H1 (cell line): ENCODE results near the gene NRN1L. TPM values are rescaled to one million over a fixed set of nuclear protein-coding genes. Genes with fewer than 3 reads are reported as not detected.

Experiments
- BACH1 ChIP-seq: IDR thresholded peaks from 2 replicates; pipeline ENCODE4 v1.6.1; 2012; ENCODE audit warnings: low read length, improper control_type of control experiment
- GTF2F1 ChIP-seq: IDR thresholded peaks from 2 replicates; pipeline ENCODE4 v1.6.1; 2012; ENCODE audit warnings: low read depth, low read length, improper control_type of control experiment, borderline replicate concordance
- polyA plus RNA-seq, 7 experiments: library from polyadenylated mRNA; depleted of rRNA in 3 of 7; stranded (reverse) in 5 of 7; unstranded in 2 of 7; fragments of >200 nt in 5 of 7; fragments of 200-250 nt in 2 of 7; gene quantifications; 1 replicate in 5 of 7; 2 replicates in 1 of 7; 4 replicates in 1 of 7; pipeline versions ENCODE4 v1.2.1 to v1.2.3, GENCODE V29; 2011 to 2013; ENCODE audit warnings: missing spikeins in 2 of 7, mixed read lengths in 2 of 7
- total RNA-seq: library from RNA; stranded (reverse); fragmentation: NEBNext Ultra II Directional; extraction: Animal tissue kit (Norgen Biotek cat#: 25700); gene quantifications from 2 replicates; pipeline ENCODE4 v1.2.1, GENCODE V29; 2021
- TF ChIP-seq, protein P1 (sequence below), 3 experiments: IDR thresholded peaks; 1 replicate in 2 of 3; 2 replicates in 1 of 3; pipeline versions ENCODE4 v1.5.1 to v1.6.1; 2011; ENCODE audit warnings: low read length in 3 of 3, mild to moderate bottlenecking in 3 of 3, inconsistent platforms in 2 of 3, low read depth in 1 of 3, moderate library complexity in 1 of 3; ENCODE audit not compliant: insufficient read depth in 1 of 3; ENCODE audit errors: control extremely low read depth in 1 of 3

Gene NRN1L
- total and polyA plus RNA-seq, 2 of the 8 experiments (the other 6 are each of a cell fraction or from before 2014, with no cell fraction given): 4.1 to 35.2 TPM

DNA sequence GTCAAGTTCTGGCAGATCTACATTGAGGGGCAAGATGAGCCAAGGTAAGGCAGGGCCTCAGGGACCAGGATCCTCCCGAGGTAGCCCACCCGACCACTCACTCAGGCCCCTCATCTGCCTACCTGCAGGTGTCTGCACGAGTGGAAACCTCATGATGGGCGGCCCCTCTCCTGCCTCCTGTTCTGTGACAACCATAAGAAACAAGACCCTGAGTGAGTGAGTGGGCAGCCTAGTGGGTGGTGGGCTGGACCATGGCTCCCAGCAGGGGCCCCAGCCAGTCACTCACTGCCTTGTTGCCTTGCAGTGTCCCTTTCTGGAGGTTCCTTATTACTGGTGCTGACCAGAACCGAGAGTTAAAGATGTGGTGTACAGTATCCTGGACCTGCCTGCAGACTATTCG is 6.5 kb upstream of the NRN1L start (continued):
- TF ChIP-seq, protein P1, sequence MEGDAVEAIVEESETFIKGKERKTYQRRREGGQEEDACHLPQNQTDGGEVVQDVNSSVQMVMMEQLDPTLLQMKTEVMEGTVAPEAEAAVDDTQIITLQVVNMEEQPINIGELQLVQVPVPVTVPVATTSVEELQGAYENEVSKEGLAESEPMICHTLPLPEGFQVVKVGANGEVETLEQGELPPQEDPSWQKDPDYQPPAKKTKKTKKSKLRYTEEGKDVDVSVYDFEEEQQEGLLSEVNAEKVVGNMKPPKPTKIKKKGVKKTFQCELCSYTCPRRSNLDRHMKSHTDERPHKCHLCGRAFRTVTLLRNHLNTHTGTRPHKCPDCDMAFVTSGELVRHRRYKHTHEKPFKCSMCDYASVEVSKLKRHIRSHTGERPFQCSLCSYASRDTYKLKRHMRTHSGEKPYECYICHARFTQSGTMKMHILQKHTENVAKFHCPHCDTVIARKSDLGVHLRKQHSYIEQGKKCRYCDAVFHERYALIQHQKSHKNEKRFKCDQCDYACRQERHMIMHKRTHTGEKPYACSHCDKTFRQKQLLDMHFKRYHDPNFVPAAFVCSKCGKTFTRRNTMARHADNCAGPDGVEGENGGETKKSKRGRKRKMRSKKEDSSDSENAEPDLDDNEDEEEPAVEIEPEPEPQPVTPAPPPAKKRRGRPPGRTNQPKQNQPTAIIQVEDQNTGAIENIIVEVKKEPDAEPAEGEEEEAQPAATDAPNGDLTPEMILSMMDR (IDR thresholded peaks at IDR 0.05; ENCODE audit: control extremely low read depth in 1 of 3, insufficient read depth in 1 of 3, low read depth in 1 of 3, low read length in 3 of 3): no peak
- TF ChIP-seq BACH1 (no peak), GTF2F1 (no peak)
